Measurements from ENCODE around the gene SLC6A14. TPM values are rescaled to one million over a fixed set of nuclear protein-coding genes. Genes with fewer than 3 reads are reported as not detected.

SLC6A14 gene, protein sequence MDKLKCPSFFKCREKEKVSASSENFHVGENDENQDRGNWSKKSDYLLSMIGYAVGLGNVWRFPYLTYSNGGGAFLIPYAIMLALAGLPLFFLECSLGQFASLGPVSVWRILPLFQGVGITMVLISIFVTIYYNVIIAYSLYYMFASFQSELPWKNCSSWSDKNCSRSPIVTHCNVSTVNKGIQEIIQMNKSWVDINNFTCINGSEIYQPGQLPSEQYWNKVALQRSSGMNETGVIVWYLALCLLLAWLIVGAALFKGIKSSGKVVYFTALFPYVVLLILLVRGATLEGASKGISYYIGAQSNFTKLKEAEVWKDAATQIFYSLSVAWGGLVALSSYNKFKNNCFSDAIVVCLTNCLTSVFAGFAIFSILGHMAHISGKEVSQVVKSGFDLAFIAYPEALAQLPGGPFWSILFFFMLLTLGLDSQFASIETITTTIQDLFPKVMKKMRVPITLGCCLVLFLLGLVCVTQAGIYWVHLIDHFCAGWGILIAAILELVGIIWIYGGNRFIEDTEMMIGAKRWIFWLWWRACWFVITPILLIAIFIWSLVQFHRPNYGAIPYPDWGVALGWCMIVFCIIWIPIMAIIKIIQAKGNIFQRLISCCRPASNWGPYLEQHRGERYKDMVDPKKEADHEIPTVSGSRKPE
- total RNA-seq: not detected

DNA sequence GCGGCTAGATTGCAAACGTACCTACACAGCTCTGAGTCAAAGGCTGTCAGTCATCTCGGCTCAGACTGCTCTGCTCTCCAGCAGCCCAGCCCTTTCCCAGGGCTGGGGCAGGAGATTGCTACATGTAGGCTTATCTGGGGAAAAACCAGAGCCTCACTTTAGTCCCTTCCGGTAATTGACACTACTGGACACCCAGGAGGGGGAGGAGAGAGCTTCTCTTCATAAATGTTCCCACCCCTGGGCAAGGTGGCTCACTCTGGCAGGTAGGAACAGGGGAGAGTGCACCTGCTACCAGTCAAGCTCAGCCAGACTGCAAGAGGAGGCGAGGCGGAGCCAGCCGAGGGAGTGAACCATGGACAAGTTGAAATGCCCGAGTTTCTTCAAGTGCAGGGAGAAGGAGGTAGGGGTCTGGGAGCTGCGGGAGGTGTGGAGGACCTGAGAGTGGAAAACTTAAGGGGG is at the start of gene SLC6A14:
SLC6A14 (plus strand) TSS at position 249 of the 459 bp plus-strand sequence; CDS start at position 353, 104 bp downstream.
- DNase-seq: no peak
- Mint-ChIP-seq H3K36me3 (no peaks in the 10 kb centered on the region), H3K27me3 (no peaks in the 10 kb centered on the region), H3K9me3 (peaks cover 2% of the 10 kb centered on the region), H3K27ac (no peak within 1 kb of the TSS), H3K4me3 (no peak within 1 kb of the TSS), H3K4me1 (no peaks in the 10 kb centered on the region)

DNA sequence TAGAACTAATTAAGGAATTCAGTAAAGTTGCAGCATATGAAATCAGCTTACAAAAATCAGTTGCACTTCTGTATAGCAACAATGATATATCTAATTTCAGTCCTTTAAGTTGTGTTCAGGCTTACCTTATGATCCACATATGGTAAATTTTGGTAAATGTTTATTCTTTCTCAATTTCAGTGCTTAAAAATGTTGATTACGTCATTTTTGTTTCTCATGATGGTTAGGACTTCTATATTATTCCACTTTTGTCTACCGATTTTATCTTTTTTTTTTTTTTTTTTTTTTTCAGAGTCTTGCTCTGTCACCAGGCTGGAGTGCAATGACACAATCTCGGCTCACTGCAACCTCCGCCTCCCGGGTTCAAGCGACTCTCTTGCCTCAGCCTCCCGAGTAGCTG is 40.7 kb upstream of the SLC6A14 start:
- Mint-ChIP-seq H3K4me1 (no peaks in the 10 kb centered on the region), H3K36me3 (no peaks in the 10 kb centered on the region), H3K9me3 (no peaks in the 10 kb centered on the region), H3K4me3 (no peak overlapping the region), H3K27me3 (no peaks in the 10 kb centered on the region), H3K27ac (no peak overlapping the region)
- DNase-seq: no peak

DNA sequence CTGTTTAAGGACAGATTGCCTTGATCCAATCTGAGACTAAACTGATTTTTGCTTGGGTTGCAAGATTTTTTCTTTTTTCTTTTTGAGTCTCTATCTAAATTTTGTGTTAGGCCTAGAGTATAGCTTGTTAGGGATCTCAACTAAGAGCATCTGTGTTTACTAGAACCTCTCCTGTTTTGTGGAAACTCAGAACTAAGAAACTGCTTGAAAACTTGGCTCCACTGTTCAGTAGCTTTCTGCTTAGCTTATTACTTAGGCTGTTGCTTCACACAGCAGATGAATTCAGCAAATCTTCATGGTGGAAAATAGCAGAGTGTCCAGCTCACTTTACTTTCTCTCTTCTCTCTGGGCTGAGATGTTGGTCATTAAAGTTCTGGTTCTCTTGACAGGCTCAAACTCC is 36.7 kb upstream of the SLC6A14 start:
- DNase-seq: no peak
- H3K9me3 Mint-ChIP-seq: peaks cover 1% of the 10 kb centered on the region
- no peaks in the 10 kb centered on the region for H3K27me3 Mint-ChIP-seq
- H3K27ac Mint-ChIP-seq: no peak overlapping the region
- H3K4me3 Mint-ChIP-seq: no peak overlapping the region
- H3K4me1 Mint-ChIP-seq: no peaks in the 10 kb centered on the region
- H3K36me3 Mint-ChIP-seq: no peaks in the 10 kb centered on the region

DNA sequence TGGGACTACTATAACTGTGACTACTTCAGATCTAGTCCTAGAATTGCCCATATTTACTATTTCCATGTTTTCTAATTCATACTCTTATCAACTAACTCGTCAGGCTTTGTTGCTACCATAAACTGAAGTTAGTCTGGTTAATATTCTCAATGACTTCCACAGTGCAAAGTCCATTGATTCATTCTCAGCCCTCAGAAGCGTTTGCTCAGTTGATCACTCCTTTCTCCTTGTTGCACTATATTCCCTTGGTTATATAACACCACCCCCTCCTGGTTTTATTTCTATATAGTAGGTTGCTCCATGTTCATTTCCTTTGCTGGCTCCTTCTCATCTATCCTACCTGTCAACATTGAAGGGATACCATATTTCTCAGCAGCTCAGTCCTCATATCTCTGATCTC is 27.2 kb upstream of the SLC6A14 start:
- DNase-seq: no peak
- Mint-ChIP-seq H3K4me1 (no peaks in the 10 kb centered on the region), H3K4me3 (no peak overlapping the region), H3K36me3 (no peaks in the 10 kb centered on the region), H3K27me3 (no peaks in the 10 kb centered on the region), H3K27ac (no peak overlapping the region), H3K9me3 (no peaks in the 10 kb centered on the region)

DNA sequence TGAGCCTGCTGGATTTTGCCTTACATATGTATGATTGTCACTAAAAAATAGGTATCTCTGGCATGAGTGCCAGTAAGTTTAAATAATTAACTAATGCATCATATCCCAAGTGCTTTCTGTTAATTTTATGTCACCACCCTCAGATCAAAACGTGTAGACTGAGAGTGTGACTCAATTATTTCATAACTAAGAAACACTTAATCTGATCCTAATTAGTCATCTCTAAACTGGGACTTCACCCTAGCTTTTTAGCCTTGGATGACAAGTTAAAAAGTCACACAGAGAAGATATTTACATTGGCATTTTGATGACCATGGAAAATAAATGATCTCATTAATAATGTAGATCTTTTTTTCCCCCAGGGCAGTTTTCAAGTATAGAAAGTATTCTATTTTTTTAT is 23.1 kb upstream of the SLC6A14 start:
- no peaks in the 10 kb centered on the region for H3K27me3 Mint-ChIP-seq

DNA sequence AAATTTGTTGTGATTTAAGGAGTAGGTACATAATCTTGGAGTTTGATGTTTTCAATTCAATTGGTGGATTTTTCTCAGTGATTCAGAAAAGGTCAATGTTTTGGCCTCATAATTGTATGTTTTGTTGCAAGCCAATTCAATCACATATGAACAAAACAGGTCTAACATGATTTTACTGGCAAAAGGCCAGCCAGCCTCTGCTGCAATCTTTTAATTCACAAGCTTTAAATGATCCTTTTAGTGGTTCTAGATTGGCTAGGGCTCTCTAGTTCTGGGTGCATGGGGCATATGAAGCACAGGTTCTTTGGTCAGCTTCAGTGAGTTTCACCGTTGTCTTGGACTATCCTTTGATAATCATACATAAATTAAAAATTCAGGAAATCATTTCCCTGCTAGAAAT is 19.2 kb upstream of the SLC6A14 start:
- Mint-ChIP-seq H3K36me3 (no peaks in the 10 kb centered on the region), H3K4me3 (no peak overlapping the region), H3K27ac (no peak overlapping the region), H3K4me1 (no peaks in the 10 kb centered on the region), H3K9me3 (peaks cover 1% of the 10 kb centered on the region), H3K27me3 (no peaks in the 10 kb centered on the region)
- DNase-seq: no peak

More for the DNA sequence above, 23.1 kb upstream of the SLC6A14 start:
- no peaks in the 10 kb centered on the region for H3K9me3 Mint-ChIP-seq
- H3K36me3 Mint-ChIP-seq: no peaks in the 10 kb centered on the region
- no peaks in the 10 kb centered on the region for H3K4me1 Mint-ChIP-seq
- no peak overlapping the region for H3K27ac Mint-ChIP-seq
- no peak overlapping the region for H3K4me3 Mint-ChIP-seq
- DNase-seq: no peak

DNA sequence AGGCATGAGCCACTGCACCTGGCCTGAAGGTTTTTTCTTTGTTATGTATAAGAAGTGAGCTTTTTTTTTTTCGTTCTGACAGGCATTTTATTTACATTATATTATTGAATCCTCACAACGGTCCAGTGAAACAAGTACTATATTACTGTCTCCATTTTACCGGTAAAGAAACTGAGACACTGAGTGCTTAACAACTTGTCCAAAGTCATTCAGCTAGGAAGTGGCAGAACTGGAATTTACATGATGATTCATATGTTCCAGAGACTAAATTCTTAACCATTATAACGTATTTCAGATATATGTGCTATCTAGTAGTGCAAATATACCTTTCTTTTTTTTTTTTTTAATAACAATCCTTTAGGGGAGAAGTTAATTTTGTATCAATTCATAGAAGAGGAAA is 18.4 kb upstream of the SLC6A14 start:
- DNase-seq: no peak
- Mint-ChIP-seq H3K36me3 (no peaks in the 10 kb centered on the region), H3K4me3 (no peak overlapping the region), H3K27ac (no peak overlapping the region), H3K4me1 (no peaks in the 10 kb centered on the region), H3K9me3 (peaks cover 1% of the 10 kb centered on the region), H3K27me3 (no peaks in the 10 kb centered on the region)

DNA sequence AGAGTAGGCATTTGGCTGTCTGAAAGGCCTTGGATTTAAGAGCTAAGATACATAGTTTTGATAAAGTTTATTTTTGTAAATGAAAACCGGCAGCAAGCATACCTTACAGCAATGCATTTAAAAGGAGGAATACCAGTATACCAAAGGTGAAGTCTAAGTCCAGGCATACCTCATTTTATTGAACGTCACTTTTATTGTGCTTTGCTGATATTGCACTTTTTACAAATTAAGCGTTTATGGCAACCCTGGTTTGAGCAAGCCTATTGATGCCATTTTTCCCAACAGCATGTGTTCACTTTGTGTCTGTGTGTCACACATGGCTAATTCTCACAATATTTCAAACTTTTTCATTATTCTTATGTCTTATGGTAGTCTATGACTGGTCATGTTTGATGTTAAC is 8.4 kb upstream of the SLC6A14 start:
- no peak overlapping the region for H3K4me3 Mint-ChIP-seq

DNA sequence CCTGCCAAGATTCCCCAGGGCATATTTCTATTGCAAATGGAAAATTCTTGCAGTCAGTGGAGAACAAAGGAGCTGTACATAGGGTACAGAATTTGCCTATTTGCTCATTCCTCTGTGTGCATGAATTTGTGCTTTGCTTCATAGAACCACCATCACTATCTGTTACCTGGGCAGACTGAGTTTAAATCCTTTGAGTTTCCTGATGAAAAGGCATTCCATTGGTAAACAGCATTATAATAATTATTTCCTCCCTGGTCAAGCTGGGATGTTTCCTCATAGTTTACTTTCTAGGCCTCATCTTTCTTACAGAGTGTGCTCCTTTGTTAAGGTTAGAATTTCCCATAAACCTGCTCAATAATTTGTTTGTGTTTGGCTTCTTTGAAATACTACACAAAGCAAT is 809 bp upstream of the SLC6A14 start:
- peaks cover 2% of the 10 kb centered on the region for H3K9me3 Mint-ChIP-seq
- no peaks in the 10 kb centered on the region for H3K4me1 Mint-ChIP-seq
- no peak overlapping the region for H3K27ac Mint-ChIP-seq
- H3K36me3 Mint-ChIP-seq: no peaks in the 10 kb centered on the region
- no peaks in the 10 kb centered on the region for H3K27me3 Mint-ChIP-seq
- H3K4me3 Mint-ChIP-seq: no peak overlapping the region
- DNase-seq: no peak

More for the DNA sequence above, 8.4 kb upstream of the SLC6A14 start:
- no peak for DNase-seq
- H3K27ac Mint-ChIP-seq: no peak overlapping the region
- H3K27me3 Mint-ChIP-seq: no peaks in the 10 kb centered on the region
- H3K4me1 Mint-ChIP-seq: no peaks in the 10 kb centered on the region
- H3K36me3 Mint-ChIP-seq: no peaks in the 10 kb centered on the region
- H3K9me3 Mint-ChIP-seq: no peaks in the 10 kb centered on the region

DNA sequence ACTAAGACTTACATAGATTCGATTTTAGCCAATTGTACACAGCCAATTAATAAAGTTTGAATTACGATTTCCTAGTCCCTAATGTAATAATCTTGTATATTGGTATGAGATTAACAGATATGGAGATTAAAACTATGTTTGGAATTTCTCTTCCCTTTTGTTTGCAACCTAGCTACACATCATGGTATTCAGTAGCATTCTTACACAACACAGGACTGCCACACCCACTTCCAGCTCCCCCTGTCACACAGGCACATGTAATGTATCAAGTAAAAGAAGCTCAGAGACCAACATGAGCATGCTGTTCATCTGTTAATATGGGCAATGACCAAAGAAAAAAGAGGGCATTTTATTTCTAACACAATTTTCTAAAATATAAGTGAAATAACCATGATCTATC is 12.8 kb downstream of the SLC6A14 start:
- H3K36me3 Mint-ChIP-seq: no peaks in the 10 kb centered on the region
- no peaks in the 10 kb centered on the region for H3K27me3 Mint-ChIP-seq
- no peak overlapping the region for H3K27ac Mint-ChIP-seq
- DNase-seq: no peak
- H3K4me3 Mint-ChIP-seq: no peak overlapping the region
- H3K4me1 Mint-ChIP-seq: no peaks in the 10 kb centered on the region
- no peaks in the 10 kb centered on the region for H3K9me3 Mint-ChIP-seq

DNA sequence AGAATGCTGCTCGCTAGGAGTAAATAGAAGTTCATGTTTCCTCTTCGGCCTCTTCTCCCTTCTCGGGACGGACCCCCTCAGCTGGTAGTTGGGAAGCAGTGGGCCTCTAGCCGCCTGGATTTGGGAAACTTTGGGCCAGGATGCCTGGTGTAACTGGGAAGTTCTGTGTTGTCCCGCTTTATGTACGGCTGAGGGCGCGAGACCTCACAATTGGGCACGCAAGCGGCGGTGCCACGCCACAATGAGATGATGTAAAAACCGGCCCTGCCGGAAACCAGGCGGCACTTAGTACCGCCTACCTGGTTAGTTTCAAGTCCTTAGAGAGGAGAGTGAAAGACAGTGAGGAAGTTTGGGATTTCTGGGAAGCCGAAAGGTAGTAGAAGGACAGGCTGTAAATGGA is 26.4 kb downstream of the SLC6A14 start, which contains the start of gene CT83:
CT83 (minus strand) TSS at position 155 of the 400 bp plus-strand sequence; CDS start at position 35, 120 bp downstream.
- Mint-ChIP-seq H3K4me3 (no peak within 1 kb of the TSS), H3K27me3 (no peaks in the 10 kb centered on the region), H3K27ac (no peak within 1 kb of the TSS), H3K4me1 (no peaks in the 10 kb centered on the region), H3K36me3 (no peaks in the 10 kb centered on the region), H3K9me3 (no peaks in the 10 kb centered on the region)
- no peak for DNase-seq

DNA sequence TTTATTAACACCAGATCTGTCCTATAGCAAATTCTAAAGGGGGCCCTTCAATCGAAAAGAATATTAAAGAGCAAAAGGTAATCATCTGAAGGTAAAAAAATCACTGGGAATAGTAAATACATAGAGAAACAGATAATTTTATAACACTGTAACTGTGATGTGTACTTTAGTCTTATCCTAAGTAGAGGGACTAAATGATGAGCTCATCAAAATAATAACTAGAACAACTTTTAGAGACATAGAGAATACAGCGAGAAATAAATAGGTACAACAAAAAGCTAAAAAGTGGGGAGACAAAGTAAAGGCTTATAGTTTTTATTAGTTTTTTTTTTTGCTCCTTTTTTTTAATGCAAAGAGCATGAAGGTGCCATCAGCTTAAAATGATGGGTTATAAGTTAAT is 43.7 kb downstream of the SLC6A14 start:
- Mint-ChIP-seq H3K9me3 (peaks cover 2% of the 10 kb centered on the region), H3K36me3 (no peaks in the 10 kb centered on the region), H3K27me3 (no peaks in the 10 kb centered on the region), H3K4me3 (no peak overlapping the region), H3K4me1 (no peaks in the 10 kb centered on the region), H3K27ac (no peak overlapping the region)
- no peak for DNase-seq

DNA sequence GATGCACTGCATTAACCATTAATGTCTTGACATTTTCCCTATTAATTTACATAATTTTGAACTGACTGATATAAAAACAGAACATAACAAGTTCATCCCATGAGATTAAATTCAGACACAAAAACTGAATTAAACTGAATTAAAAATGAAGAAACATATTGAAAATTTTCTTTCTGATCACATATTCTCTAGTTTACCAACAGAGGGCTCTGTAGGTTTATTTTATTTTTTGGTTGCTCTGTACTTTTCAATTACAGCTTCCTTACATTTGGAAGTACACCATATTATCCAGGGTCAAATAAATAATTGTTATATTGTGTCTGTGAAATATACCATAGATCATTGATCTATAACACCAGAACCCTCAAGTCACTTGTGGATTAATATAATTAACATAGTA is 53.7 kb downstream of the SLC6A14 start:
- no peak for DNase-seq
- H3K4me3 Mint-ChIP-seq: no peak overlapping the region
- H3K9me3 Mint-ChIP-seq: no peaks in the 10 kb centered on the region
- no peaks in the 10 kb centered on the region for H3K36me3 Mint-ChIP-seq
- H3K27me3 Mint-ChIP-seq: no peaks in the 10 kb centered on the region
- no peaks in the 10 kb centered on the region for H3K4me1 Mint-ChIP-seq
- H3K27ac Mint-ChIP-seq: no peak overlapping the region

DNA sequence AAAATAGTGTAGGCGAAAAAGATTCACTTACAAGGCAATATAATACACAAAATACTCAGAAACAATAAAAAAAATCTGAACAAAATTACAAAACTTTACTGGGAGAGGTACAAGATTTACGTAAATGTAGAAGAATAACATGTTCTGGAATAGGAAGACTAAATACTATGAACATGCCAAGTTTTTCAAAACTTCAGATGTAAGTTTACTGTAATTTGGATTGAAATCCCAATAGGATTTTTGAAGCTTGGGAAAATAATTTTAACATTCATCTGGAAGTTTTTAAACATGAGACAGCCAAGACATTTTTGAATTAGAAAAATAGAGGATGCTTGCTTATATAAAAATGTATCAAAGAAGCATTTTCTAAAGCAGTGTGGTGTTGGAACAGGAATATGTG is 56.9 kb downstream of the SLC6A14 start:
- Mint-ChIP-seq H3K27ac (no peak overlapping the region), H3K27me3 (no peaks in the 10 kb centered on the region), H3K4me3 (no peak overlapping the region), H3K9me3 (no peaks in the 10 kb centered on the region), H3K36me3 (no peaks in the 10 kb centered on the region), H3K4me1 (no peaks in the 10 kb centered on the region)
- DNase-seq: no peak

DNA sequence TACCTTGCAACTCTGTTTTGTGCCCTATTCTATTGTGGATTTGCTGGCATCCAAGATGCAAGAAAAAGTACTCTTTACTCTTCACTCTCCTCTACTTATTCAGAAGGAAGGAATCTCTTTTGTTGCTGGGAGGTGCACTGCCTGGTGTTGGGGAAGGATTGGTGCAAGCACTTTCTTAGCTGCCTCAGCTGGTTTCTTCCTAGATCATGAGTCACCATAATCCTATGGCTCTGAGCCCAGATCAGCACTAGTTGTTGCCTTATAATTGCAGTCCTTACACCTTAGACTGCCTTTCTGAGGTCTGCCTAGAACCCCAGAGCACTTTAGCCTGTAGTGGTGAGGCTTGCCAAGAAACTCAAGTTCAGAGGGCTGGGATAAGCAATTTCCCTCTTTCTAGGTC is 63.4 kb downstream of the SLC6A14 start:
- no peak for DNase-seq
- no peak overlapping the region for H3K4me3 Mint-ChIP-seq
- no peaks in the 10 kb centered on the region for H3K9me3 Mint-ChIP-seq
- no peak overlapping the region for H3K27ac Mint-ChIP-seq
- H3K36me3 Mint-ChIP-seq: no peaks in the 10 kb centered on the region
- no peaks in the 10 kb centered on the region for H3K4me1 Mint-ChIP-seq
- H3K27me3 Mint-ChIP-seq: no peaks in the 10 kb centered on the region
